Mesenchymal stem cell (in vitro differentiated cells and primary cell): ENCODE results near the gene EPB41L1.

Experiments used
- DNase-seq: peaks from one replicate; pipeline ENCODE4 v3.0.0-alpha.2; 2013
- H2AFZ ChIP-seq: one replicate; pipeline ENCODE4 v1.6.1; 2013; ENCODE audit warnings: low read depth, mild to moderate bottlenecking, control low read depth, inconsistent platforms, low read length, moderate library complexity
- H2AK5ac ChIP-seq: 2 replicates; pipeline ENCODE4 v1.6.1; 2013; ENCODE audit warnings: low read length, moderate library complexity, mild to moderate bottlenecking, inconsistent platforms; ENCODE audit not compliant: severe bottlenecking
- H2BK120ac ChIP-seq: one replicate; pipeline ENCODE4 v1.6.1; 2013; ENCODE audit warnings: low read depth, mild to moderate bottlenecking, inconsistent platforms, low read length, moderate library complexity
- H2BK12ac ChIP-seq, 2 experiments: one replicate each; pipeline ENCODE4 v1.6.1; 2013; ENCODE audit warnings: inconsistent platforms in 2 of 2, low read length in 2 of 2, mild to moderate bottlenecking in 2 of 2, moderate library complexity in 2 of 2, control low read depth in 1 of 2
- H2BK15ac ChIP-seq: one replicate; pipeline ENCODE4 v1.6.1; 2013; ENCODE audit warnings: mild to moderate bottlenecking, low read depth, inconsistent platforms; ENCODE audit not compliant: poor library complexity, severe bottlenecking
- H2BK5ac ChIP-seq: 2 replicates; pipeline ENCODE4 v1.6.1; 2013; ENCODE audit warnings: low read depth, mild to moderate bottlenecking, low read length, control low read depth, inconsistent platforms; ENCODE audit not compliant: poor library complexity, severe bottlenecking
- H3K14ac ChIP-seq, 2 experiments: one replicate each; pipeline ENCODE4 v1.6.1; 2013; ENCODE audit warnings: inconsistent platforms in 2 of 2, low read length in 2 of 2, control low read depth in 1 of 2, mild to moderate bottlenecking in 1 of 2, moderate library complexity in 1 of 2
- H3K18ac ChIP-seq, 2 experiments: one replicate each; pipeline ENCODE4 v1.6.1; 2013; ENCODE audit warnings: inconsistent platforms in 2 of 2, low read length in 2 of 2, control low read depth in 1 of 2, low read depth in 1 of 2, mild to moderate bottlenecking in 1 of 2
- H3K23ac ChIP-seq, 2 experiments: one replicate each; pipeline ENCODE4 v1.6.1; 2013; ENCODE audit warnings: inconsistent platforms in 2 of 2, low read length in 2 of 2, mild to moderate bottlenecking in 2 of 2, moderate library complexity in 2 of 2, control low read depth in 1 of 2
- H3K27ac ChIP-seq: 2 replicates; pipeline ENCODE4 v1.5.1; 2013; ENCODE audit warnings: mild to moderate bottlenecking, moderate library complexity, low read length, control low read depth, inconsistent platforms; ENCODE audit not compliant: poor library complexity, severe bottlenecking
- H3K27me3 ChIP-seq, 2 experiments: 2 replicates each; pipeline versions ENCODE4 v1.6.1 to v1.7.0; 2013; ENCODE audit warnings: low read length in 2 of 2, mild to moderate bottlenecking in 2 of 2, moderate library complexity in 2 of 2, control low read depth in 1 of 2, inconsistent platforms in 1 of 2; ENCODE audit not compliant: control insufficient read depth in 1 of 2, insufficient read depth in 1 of 2
- H3K36me3 ChIP-seq, 2 experiments: 2 replicates each; pipeline versions ENCODE4 v1.6.1 to v1.7.0; 2013; ENCODE audit warnings: low read length in 2 of 2, control low read depth in 1 of 2, inconsistent platforms in 1 of 2, low read depth in 1 of 2, mild to moderate bottlenecking in 1 of 2; ENCODE audit not compliant: insufficient read depth in 2 of 2, control insufficient read depth in 1 of 2
- H3K4ac ChIP-seq, 2 experiments: one replicate each; pipeline ENCODE4 v1.6.1; 2013; ENCODE audit warnings: inconsistent platforms in 2 of 2, low read length in 2 of 2, mild to moderate bottlenecking in 2 of 2, moderate library complexity in 2 of 2, control low read depth in 1 of 2, low read depth in 1 of 2
- H3K4me1 ChIP-seq: 2 replicates; pipeline ENCODE4 v1.6.1; 2013; ENCODE audit warnings: low read depth, low read length, control low read depth; ENCODE audit not compliant: control insufficient read depth, insufficient read depth
- H3K4me2 ChIP-seq: 2 replicates; pipeline ENCODE4 v1.6.1; 2013; ENCODE audit warnings: low read length, mild to moderate bottlenecking, inconsistent platforms; ENCODE audit not compliant: poor library complexity, severe bottlenecking
- H3K4me3 ChIP-seq, 2 experiments: 2 replicates each; pipeline versions ENCODE4 v1.5.1 to v1.7.0; 2013; ENCODE audit warnings: low read length in 2 of 2, mild to moderate bottlenecking in 2 of 2, control low read depth in 1 of 2, low read depth in 1 of 2; ENCODE audit not compliant: insufficient read depth in 1 of 2
- H3K79me1 ChIP-seq: replicated peaks from 2 replicates; pipeline ENCODE4 v1.6.1; 2013; ENCODE audit warnings: mild to moderate bottlenecking, control low read depth, low read length, inconsistent platforms; ENCODE audit not compliant: poor library complexity, severe bottlenecking
- H3K9ac ChIP-seq: 2 replicates; pipeline ENCODE4 v1.7.0; 2013; ENCODE audit warnings: mild to moderate bottlenecking, low read length, moderate library complexity
- H3K9me3 ChIP-seq: 2 replicates; pipeline ENCODE4 v1.7.0; 2013; ENCODE audit warnings: mild to moderate bottlenecking, low read length; ENCODE audit not compliant: control insufficient read depth
- H4K8ac ChIP-seq: one replicate; pipeline ENCODE4 v1.6.1; 2013; ENCODE audit warnings: inconsistent platforms, mild to moderate bottlenecking, low read length, moderate library complexity
- H4K91ac ChIP-seq: one replicate; pipeline ENCODE4 v1.6.1; 2013; ENCODE audit warnings: mild to moderate bottlenecking, low read length, inconsistent platforms
- WGBS: methylation state at CpG from one replicate; pipeline ENCODE4 v1.1.7; 2013; ENCODE audit warnings: mixed read lengths; 5-methylcytosine and 5-hydroxymethylcytosine counted together

Gene EPB41L1

GRCh38 chr20:36214684-36215256 lies 60.2 kb downstream of the EPB41L1 start:
- H3K4ac ChIP-seq = no peak overlapping the region
- DNase-seq = peak; percentile 35
- H3K27me3 ChIP-seq = no peaks in the 10 kb centered on the region
- WGBS = 60% methylated on average over 5 of the region's 5 CpGs
- H2AK5ac ChIP-seq = no peak overlapping the region
- H4K91ac ChIP-seq = no peak overlapping the region
- H3K18ac ChIP-seq = no peak overlapping the region
- H3K79me1 ChIP-seq = no peaks in the 10 kb centered on the region
- H2BK5ac ChIP-seq = no peak overlapping the region
- H3K27ac ChIP-seq = no peak overlapping the region
- H3K4me3 ChIP-seq = no peak overlapping the region
- peaks cover 29 to 72% of the 10 kb centered on the region in 2 experiments for H3K36me3 ChIP-seq
- H2BK15ac ChIP-seq = no peak overlapping the region
- H4K8ac ChIP-seq = no peak overlapping the region
- no peak overlapping the region for H2BK12ac ChIP-seq
- H2BK120ac ChIP-seq = no peak overlapping the region
- H3K4me2 ChIP-seq = no peak overlapping the region
- H3K14ac ChIP-seq = no peak overlapping the region
- H3K23ac ChIP-seq = no peak overlapping the region
- H3K4me1 ChIP-seq = peaks cover 10% of the 10 kb centered on the region
- H3K9ac ChIP-seq = no peak overlapping the region
- no peak overlapping the region for H2AFZ ChIP-seq
- H3K9me3 ChIP-seq = no peaks in the 10 kb centered on the region

- no peak overlapping the region for H3K9ac ChIP-seq
- H3K27ac ChIP-seq = no peak overlapping the region
- H4K91ac ChIP-seq = no peak overlapping the region
- H3K9me3 ChIP-seq = no peaks in the 10 kb centered on the region
- H3K4ac ChIP-seq = no peak overlapping the region
- no peak overlapping the region for H4K8ac ChIP-seq
- H3K18ac ChIP-seq = no peak overlapping the region
- peaks cover 1% of the 10 kb centered on the region for H3K4me1 ChIP-seq
- H3K79me1 ChIP-seq = no peaks in the 10 kb centered on the region
- H3K23ac ChIP-seq = no peak overlapping the region
- no peak overlapping the region for H2BK5ac ChIP-seq
- no peak overlapping the region for H2BK120ac ChIP-seq
- no peaks in the 10 kb centered on the region for H3K27me3 ChIP-seq
- H3K4me2 ChIP-seq = no peak overlapping the region
- DNase-seq = no peak
- no peak overlapping the region for H2AK5ac ChIP-seq
- H3K4me3 ChIP-seq = no peak overlapping the region
- H2AFZ ChIP-seq = no peak overlapping the region
- H2BK12ac ChIP-seq = no peak overlapping the region
- no peak overlapping the region for H2BK15ac ChIP-seq
- H3K14ac ChIP-seq = no peak overlapping the region
- peaks cover 32 to 71% of the 10 kb centered on the region in 2 experiments for H3K36me3 ChIP-seq
- 96% methylated on average over 4 of the region's 4 CpGs for WGBS
Measured at GRCh38 chr20:36215778-36216177, 61.2 kb downstream of the EPB41L1 start.

GRCh38 chr20:36216314-36217025 lies 61.9 kb downstream of the EPB41L1 start:
- no peak overlapping the region for H3K4me2 ChIP-seq
- H3K27me3 ChIP-seq = no peaks in the 10 kb centered on the region
- H2BK15ac ChIP-seq = no peak overlapping the region
- H4K91ac ChIP-seq = no peak overlapping the region
- H2AFZ ChIP-seq = no peak overlapping the region
- H3K14ac ChIP-seq = no peak overlapping the region
- WGBS = 80% methylated on average over 7 of the region's 7 CpGs
- no peak for DNase-seq
- H3K27ac ChIP-seq = no peak overlapping the region
- no peaks in the 10 kb centered on the region for H3K9me3 ChIP-seq
- no peak overlapping the region for H3K23ac ChIP-seq
- H3K9ac ChIP-seq = no peak overlapping the region
- no peak overlapping the region for H2BK120ac ChIP-seq
- no peak overlapping the region for H3K4me3 ChIP-seq
- no peak overlapping the region for H2AK5ac ChIP-seq
- no peak overlapping the region for H3K18ac ChIP-seq
- no peaks in the 10 kb centered on the region for H3K4me1 ChIP-seq
- no peak overlapping the region for H2BK12ac ChIP-seq
- H3K79me1 ChIP-seq = no peaks in the 10 kb centered on the region
- H3K4ac ChIP-seq = no peak overlapping the region
- no peak overlapping the region for H2BK5ac ChIP-seq
- H4K8ac ChIP-seq = no peak overlapping the region
- H3K36me3 ChIP-seq = peaks cover 34 to 75% of the 10 kb centered on the region in 2 experiments

- no peak overlapping the region for H4K8ac ChIP-seq
- no peak overlapping the region for H3K4ac ChIP-seq
- no peak overlapping the region for H3K4me3 ChIP-seq
- H2BK15ac ChIP-seq = no peak overlapping the region
- no peaks in the 10 kb centered on the region for H3K27me3 ChIP-seq
- H3K23ac ChIP-seq = no peak overlapping the region
- no peak overlapping the region for H2AFZ ChIP-seq
- no peak overlapping the region for H2AK5ac ChIP-seq
- H3K4me1 ChIP-seq = no peaks in the 10 kb centered on the region
- H2BK5ac ChIP-seq = no peak overlapping the region
- no peak overlapping the region for H3K4me2 ChIP-seq
- no peak overlapping the region for H2BK120ac ChIP-seq
- H3K18ac ChIP-seq = no peak overlapping the region
- H3K36me3 ChIP-seq = peaks cover 30 to 77% of the 10 kb centered on the region in 2 experiments
- no peak overlapping the region for H2BK12ac ChIP-seq
- H3K79me1 ChIP-seq = no peaks in the 10 kb centered on the region
- no peak overlapping the region for H3K14ac ChIP-seq
- WGBS = 43% methylated on average over 4 of the region's 4 CpGs
- H4K91ac ChIP-seq = no peak overlapping the region
- no peak for DNase-seq
- H3K9me3 ChIP-seq = no peaks in the 10 kb centered on the region
- H3K27ac ChIP-seq = no peak overlapping the region
- no peak overlapping the region for H3K9ac ChIP-seq
Measured at GRCh38 chr20:36217226-36217625, 62.7 kb downstream of the EPB41L1 start.
